CD14-positive monocyte (primary cell): ENCODE measurements around the gene FAM118B. TPM values are rescaled to one million over a fixed set of nuclear protein-coding genes. Genes with fewer than 3 reads are reported as not detected.

Experiments used
- DNase-seq, 3 donors: peaks; one replicate each; pipeline ENCODE4 v3.0.0-alpha.2; 2011 to 2022
- H2AFZ ChIP-seq: 2 replicates; pipeline ENCODE4 v1.6.0; 2012; ENCODE audit warnings: mild to moderate bottlenecking, low read depth, low read length, inconsistent platforms; ENCODE audit not compliant: insufficient read depth, poor library complexity, severe bottlenecking
- H3K27ac ChIP-seq, 2 donors: 1 replicate in 1 of 2; 2 replicates in 1 of 2; pipeline ENCODE4 v1.5.1; 2012 to 2013; ENCODE audit warnings: low read length in 2 of 2, control low read depth in 1 of 2, inconsistent platforms in 1 of 2, low read depth in 1 of 2, mild to moderate bottlenecking in 1 of 2
- H3K27me3 ChIP-seq, 2 donors: one replicate each; pipeline versions ENCODE4 v1.6.0 to v1.6.1; 2011 to 2013; ENCODE audit warnings: low read length in 2 of 2; ENCODE audit not compliant: control insufficient read depth in 2 of 2, insufficient read depth in 2 of 2
- H3K36me3 ChIP-seq, 2 donors: replicated peaks in 1 of 2; 1 replicate in 1 of 2; 2 replicates in 1 of 2; pipeline versions ENCODE4 v1.5.1 to v1.6.1; 2012 to 2013; ENCODE audit warnings: low read length in 2 of 2, control low read depth in 1 of 2, inconsistent platforms in 1 of 2, mild to moderate bottlenecking in 1 of 2; ENCODE audit not compliant: insufficient read depth in 2 of 2, control insufficient read depth in 1 of 2
- H3K4me1 ChIP-seq, 2 donors: 1 replicate in 1 of 2; 2 replicates in 1 of 2; pipeline versions ENCODE4 v1.5.1 to v1.6.1; 2012 to 2013; ENCODE audit warnings: low read length in 2 of 2, control low read depth in 1 of 2, inconsistent platforms in 1 of 2, mild to moderate bottlenecking in 1 of 2, moderate library complexity in 1 of 2; ENCODE audit not compliant: insufficient read depth in 2 of 2, control insufficient read depth in 1 of 2
- H3K4me2 ChIP-seq: replicated peaks from 2 replicates; pipeline ENCODE3; 2012; ENCODE audit warnings: low read length, moderate library complexity, mild to moderate bottlenecking; ENCODE audit not compliant: poor library complexity, severe bottlenecking; ENCODE audit errors: extremely low read depth
- H3K4me3 ChIP-seq, 3 experiments: fragments of 200-600 bp in 1 of 3; sonication (generic) in 1 of 3; replicated peaks in 1 of 3; 1 replicate in 2 of 3; 2 replicates in 1 of 3; pipeline ENCODE4 v1.5.1; 2011 to 2013; ENCODE audit warnings: low read length in 3 of 3, mild to moderate bottlenecking in 3 of 3, control low read depth in 2 of 3, low read depth in 2 of 3, inconsistent platforms in 1 of 3, moderate library complexity in 1 of 3
- H3K79me2 ChIP-seq: 2 replicates; pipeline ENCODE4 v1.6.0; 2012; ENCODE audit warnings: mild to moderate bottlenecking, control low read depth, inconsistent platforms, low read length, moderate library complexity; ENCODE audit not compliant: insufficient read depth
- H3K9ac ChIP-seq: 2 replicates; pipeline ENCODE4 v1.6.0; 2017; ENCODE audit warnings: low read length, mild to moderate bottlenecking; ENCODE audit not compliant: insufficient read depth, poor library complexity, severe bottlenecking
- H3K9me3 ChIP-seq, 2 donors: replicated peaks in 1 of 2; 1 replicate in 1 of 2; 2 replicates in 1 of 2; pipeline versions ENCODE4 v1.5.1 to v1.6.1; 2012 to 2013; ENCODE audit warnings: low read length in 2 of 2, control low read depth in 1 of 2; ENCODE audit not compliant: control insufficient read depth in 1 of 2, insufficient read depth in 1 of 2
- H4K20me1 ChIP-seq: 2 replicates; pipeline ENCODE4 v1.6.0; 2012; ENCODE audit warnings: mild to moderate bottlenecking, low read length, control low read depth, moderate library complexity; ENCODE audit not compliant: insufficient read depth
- H3K27ac Mint-ChIP-seq, 7 donors: one replicate each; pipeline ENCODE4 v1.8.0; 2020; ENCODE audit warnings: mild to moderate bottlenecking in 7 of 7, mixed read lengths in 7 of 7, moderate library complexity in 6 of 7, inconsistent platforms in 2 of 7
- H3K27me3 Mint-ChIP-seq, 3 donors: one replicate each; pipeline ENCODE4 v1.8.0; 2021 to 2022; ENCODE audit warnings: low read depth in 3 of 3, mild to moderate bottlenecking in 3 of 3, mixed read lengths in 3 of 3, moderate library complexity in 3 of 3, inconsistent platforms in 1 of 3
- H3K36me3 Mint-ChIP-seq, 2 donors: one replicate each; pipeline ENCODE4 v1.8.0; 2020; ENCODE audit warnings: mixed read lengths in 2 of 2, inconsistent platforms in 1 of 2, mild to moderate bottlenecking in 1 of 2
- H3K4me1 Mint-ChIP-seq: one replicate; pipeline ENCODE4 v1.8.0; 2020; ENCODE audit warnings: mild to moderate bottlenecking, mixed read lengths
- H3K4me3 Mint-ChIP-seq, 2 donors: one replicate each; pipeline ENCODE4 v1.8.0; 2020; ENCODE audit warnings: mild to moderate bottlenecking in 2 of 2, mixed read lengths in 2 of 2, moderate library complexity in 1 of 2
- H3K9me3 Mint-ChIP-seq, 7 donors: one replicate each; pipeline ENCODE4 v1.8.0; 2020 to 2022; ENCODE audit warnings: mixed read lengths in 7 of 7, mild to moderate bottlenecking in 6 of 7, moderate library complexity in 6 of 7, inconsistent platforms in 2 of 7
- WGBS: methylation state at CpG from one replicate; pipeline ENCODE4 v1.1.5; 2013; ENCODE audit warnings: missing lambda C conversion rate; ENCODE audit not compliant: insufficient coverage; 5-methylcytosine and 5-hydroxymethylcytosine counted together
- intact Hi-C, 2 donors: fragments of 100-400 bp; cut with micrococcal nuclease; formaldehyde crosslinking; loops; one replicate each; pipeline versions ENCODE4 v1.15.0 to v1.15.1; 2023
- polyA plus RNA-seq, 3 donors: library from polyadenylated mRNA; depleted of rRNA in 1 of 3; unstranded in 2 of 3; stranded (reverse) in 1 of 3; fragments of 300-500 nt in 2 of 3; fragments of >200 nt in 1 of 3; fragmentation: Illumina TruSeq in 2 of 3; gene quantifications; 1 replicate in 2 of 3; 2 replicates in 1 of 3; pipeline ENCODE4 v1.2.3, GENCODE V29; 2012 to 2021
- TF ChIP-seq, protein P1 (sequence below): fragments of 200-600 bp; IDR thresholded peaks from one replicate; pipeline ENCODE4 v1.8.0; 2022; ENCODE audit warnings: antibody characterized with exemption, mild to moderate bottlenecking

Gene FAM118B
- polyA plus RNA-seq, 3 donors, result 13.6 to 18.7 (median 16.5) TPM

- H3K27me3 ChIP-seq, result no peaks in the 10 kb centered on the region
- intact Hi-C loops, result no loop called here
- peaks cover 0 to 2% (median 0%) of the 10 kb centered on the region in 7 donors for H3K9me3 Mint-ChIP-seq
- H3K27me3 Mint-ChIP-seq, result peaks cover 0 to 4% (median 2%) of the 10 kb centered on the region in 3 donors
- H3K4me2 ChIP-seq, result peak overlapping the region; percentile 80
- H4K20me1 ChIP-seq, result peaks cover 23% of the 10 kb centered on the region
- H3K4me3 Mint-ChIP-seq, result peak overlapping the region; percentile 97
- TF ChIP-seq, protein P1, sequence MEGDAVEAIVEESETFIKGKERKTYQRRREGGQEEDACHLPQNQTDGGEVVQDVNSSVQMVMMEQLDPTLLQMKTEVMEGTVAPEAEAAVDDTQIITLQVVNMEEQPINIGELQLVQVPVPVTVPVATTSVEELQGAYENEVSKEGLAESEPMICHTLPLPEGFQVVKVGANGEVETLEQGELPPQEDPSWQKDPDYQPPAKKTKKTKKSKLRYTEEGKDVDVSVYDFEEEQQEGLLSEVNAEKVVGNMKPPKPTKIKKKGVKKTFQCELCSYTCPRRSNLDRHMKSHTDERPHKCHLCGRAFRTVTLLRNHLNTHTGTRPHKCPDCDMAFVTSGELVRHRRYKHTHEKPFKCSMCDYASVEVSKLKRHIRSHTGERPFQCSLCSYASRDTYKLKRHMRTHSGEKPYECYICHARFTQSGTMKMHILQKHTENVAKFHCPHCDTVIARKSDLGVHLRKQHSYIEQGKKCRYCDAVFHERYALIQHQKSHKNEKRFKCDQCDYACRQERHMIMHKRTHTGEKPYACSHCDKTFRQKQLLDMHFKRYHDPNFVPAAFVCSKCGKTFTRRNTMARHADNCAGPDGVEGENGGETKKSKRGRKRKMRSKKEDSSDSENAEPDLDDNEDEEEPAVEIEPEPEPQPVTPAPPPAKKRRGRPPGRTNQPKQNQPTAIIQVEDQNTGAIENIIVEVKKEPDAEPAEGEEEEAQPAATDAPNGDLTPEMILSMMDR, result no peak
- H3K36me3 Mint-ChIP-seq, result peaks cover 21 to 24% of the 10 kb centered on the region in 2 donors
- peaks cover 49 to 60% of the 10 kb centered on the region in 2 donors for H3K4me1 ChIP-seq
- peak overlapping the region; percentile 88 to 98 (median 95) for H3K27ac Mint-ChIP-seq
- H3K9me3 ChIP-seq, result no peaks in the 10 kb centered on the region
- DNase-seq, result no peak
- WGBS, result 100% methylated on average over 1 of the region's 10 CpGs
- no peak overlapping the region for H2AFZ ChIP-seq
- peak overlapping the region; percentile 89 for H3K9ac ChIP-seq
- peak overlapping the region; percentile 66 to 85 (median 70) for H3K4me3 ChIP-seq
- H3K36me3 ChIP-seq, result peaks cover under 1 to 15% of the 10 kb centered on the region in 2 donors
- H3K79me2 ChIP-seq, result peaks cover 50% of the 10 kb centered on the region
- peak overlapping the region; percentile 93 to 96 for H3K27ac ChIP-seq
- H3K4me1 Mint-ChIP-seq, result peaks cover 57% of the 10 kb centered on the region
These were observed 70.1 kb downstream of the FAM118B start for GRCh38 chr11:126281666-126282175.

GRCh38 chr11:126282361-126282735, 70.8 kb downstream of the FAM118B start:
- Histone ChIP-seq H3K27ac (peak overlapping the region; percentile 93 to 96), H3K9me3 (no peaks in the 10 kb centered on the region), H3K9ac (peak overlapping the region; percentile 89), H4K20me1 (peaks cover 26% of the 10 kb centered on the region), H3K27me3 (no peaks in the 10 kb centered on the region), H3K36me3 (peaks cover 3 to 16% of the 10 kb centered on the region in 2 donors), H3K79me2 (peaks cover 55% of the 10 kb centered on the region), H3K4me1 (peaks cover 49 to 60% of the 10 kb centered on the region in 2 donors), H2AFZ (peak overlapping the region; percentile 72), H3K4me3 (peak overlapping the region; percentile 66 to 85 (median 70)), H3K4me2 (peak overlapping the region; percentile 80)
- peaks cover 57% of the 10 kb centered on the region for H3K4me1 Mint-ChIP-seq
- H3K4me3 Mint-ChIP-seq, result peak overlapping the region; percentile 97
- DNase-seq, result peak in 2 of 3 donors; percentile 12 to 37
- peaks cover 0 to 2% (median 0%) of the 10 kb centered on the region in 7 donors for H3K9me3 Mint-ChIP-seq
- peaks cover 0 to 4% (median 2%) of the 10 kb centered on the region in 3 donors for H3K27me3 Mint-ChIP-seq
- H3K36me3 Mint-ChIP-seq, result peaks cover 19 to 23% of the 10 kb centered on the region in 2 donors
- TF ChIP-seq, protein P1, result no peak
- peak overlapping the region; percentile 88 to 98 (median 95) for H3K27ac Mint-ChIP-seq
- WGBS, result under 1% methylated on average over 13 of the region's 15 CpGs
- intact Hi-C loops, result no loop called here
